Measurements from ENCODE around the gene CTBP1. TPM values are rescaled to one million over a fixed set of nuclear protein-coding genes. Genes with fewer than 3 reads are reported as not detected.

The CTBP1 gene
- total RNA-seq, 1 donor from 2014 or later = 200 TPM

DNA sequence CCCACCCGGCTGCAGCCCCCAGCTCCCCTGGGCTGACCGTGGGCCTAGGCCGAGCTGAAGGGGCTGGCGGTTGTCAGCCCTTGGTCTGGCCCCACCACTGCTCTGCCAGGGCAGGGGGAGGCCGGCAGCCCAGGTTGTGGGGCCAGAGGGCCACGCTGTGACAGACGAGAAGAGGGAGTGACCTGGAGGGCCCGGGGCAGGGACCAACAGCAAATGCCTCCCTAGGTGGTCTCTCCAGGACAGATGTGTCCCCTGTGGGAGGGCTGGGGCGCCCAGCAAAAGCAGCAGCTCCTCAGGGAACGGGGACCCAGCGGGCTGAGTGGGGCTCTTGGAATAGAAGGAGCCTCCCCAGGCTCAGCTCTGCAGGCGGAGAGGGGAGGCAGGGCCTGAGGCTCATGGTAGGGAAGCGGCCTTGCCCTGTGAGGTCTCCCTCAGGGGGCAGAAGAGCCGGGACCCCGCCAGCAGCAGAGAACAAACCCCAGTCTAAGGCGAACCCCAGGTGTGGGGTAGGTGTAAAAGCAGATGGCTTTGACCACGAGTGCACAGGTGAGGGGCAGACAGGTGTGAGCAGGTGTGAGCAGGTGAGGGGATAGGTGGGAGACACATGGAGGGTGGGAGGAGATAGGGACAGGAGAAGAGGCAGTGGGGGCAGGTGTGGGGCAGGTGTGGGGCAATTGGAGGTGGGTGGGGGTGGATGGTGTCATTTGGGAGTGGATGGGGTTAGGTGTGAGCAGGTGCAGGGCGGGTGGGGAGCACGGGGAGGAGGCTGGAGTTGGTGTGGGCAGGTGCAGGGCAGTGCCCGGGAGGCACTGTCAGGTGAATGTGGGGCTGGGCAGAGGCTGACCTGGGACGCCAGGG is 42.4 kb downstream of the CTBP1 start:
- no peak for DNase-seq
- Mint-ChIP-seq H3K36me3 (ENCODE audit: low read depth) (peaks cover 13% of the 10 kb centered on the region), H3K4me3 (no peak overlapping the region), H3K4me1 (peaks cover 22% of the 10 kb centered on the region), H3K9me3 (no peaks in the 10 kb centered on the region), H3K27ac (no peak overlapping the region), H3K27me3 (no peaks in the 10 kb centered on the region)
- intact Hi-C loops (cut with micrococcal nuclease) = no loop called here

DNA sequence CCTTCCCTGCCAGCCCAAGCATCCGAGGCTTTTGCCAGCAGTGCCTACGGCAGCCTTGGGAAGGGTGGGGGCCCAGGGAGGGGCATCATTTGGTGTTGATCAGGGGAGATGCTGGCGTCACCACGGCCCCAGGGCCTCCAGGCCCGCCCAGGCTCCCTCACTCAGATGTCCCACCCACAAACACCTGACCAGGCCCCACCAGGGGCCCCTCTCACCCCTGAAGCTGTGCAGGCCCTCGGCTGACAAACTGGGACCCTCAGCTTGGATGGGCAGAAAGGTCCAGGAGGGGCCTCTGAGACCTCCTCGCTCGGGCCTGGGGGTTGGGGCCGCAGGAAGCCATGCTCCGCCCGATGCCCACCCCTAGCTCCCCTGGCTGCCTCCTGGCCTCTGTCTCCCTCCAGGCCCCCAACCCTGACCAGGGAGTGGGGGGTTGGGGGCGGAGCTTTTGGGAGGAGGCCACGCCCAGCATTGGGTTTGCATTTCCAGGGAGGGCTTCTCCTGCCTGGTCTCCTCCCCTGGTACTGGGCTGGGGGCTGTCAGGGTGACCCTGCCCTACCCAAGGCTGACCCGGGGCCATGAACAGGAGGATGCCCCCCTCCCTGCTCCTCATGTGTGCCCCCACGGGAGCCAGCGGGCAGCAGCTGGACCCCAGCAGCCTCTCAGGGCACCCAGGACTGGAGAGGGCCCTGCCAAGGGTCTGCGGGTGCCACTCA is 43.2 kb downstream of the CTBP1 start:
- no peaks in the 10 kb centered on the region for H3K27me3 Mint-ChIP-seq
- peaks cover 11% of the 10 kb centered on the region for H3K36me3 Mint-ChIP-seq (ENCODE audit: low read depth)
- H3K9me3 Mint-ChIP-seq = no peaks in the 10 kb centered on the region
- no peak for DNase-seq
- peaks cover 23% of the 10 kb centered on the region for H3K4me1 Mint-ChIP-seq
- no peak overlapping the region for H3K27ac Mint-ChIP-seq
- H3K4me3 Mint-ChIP-seq = no peak overlapping the region
- intact Hi-C loops (cut with micrococcal nuclease) = no loop called here

DNA sequence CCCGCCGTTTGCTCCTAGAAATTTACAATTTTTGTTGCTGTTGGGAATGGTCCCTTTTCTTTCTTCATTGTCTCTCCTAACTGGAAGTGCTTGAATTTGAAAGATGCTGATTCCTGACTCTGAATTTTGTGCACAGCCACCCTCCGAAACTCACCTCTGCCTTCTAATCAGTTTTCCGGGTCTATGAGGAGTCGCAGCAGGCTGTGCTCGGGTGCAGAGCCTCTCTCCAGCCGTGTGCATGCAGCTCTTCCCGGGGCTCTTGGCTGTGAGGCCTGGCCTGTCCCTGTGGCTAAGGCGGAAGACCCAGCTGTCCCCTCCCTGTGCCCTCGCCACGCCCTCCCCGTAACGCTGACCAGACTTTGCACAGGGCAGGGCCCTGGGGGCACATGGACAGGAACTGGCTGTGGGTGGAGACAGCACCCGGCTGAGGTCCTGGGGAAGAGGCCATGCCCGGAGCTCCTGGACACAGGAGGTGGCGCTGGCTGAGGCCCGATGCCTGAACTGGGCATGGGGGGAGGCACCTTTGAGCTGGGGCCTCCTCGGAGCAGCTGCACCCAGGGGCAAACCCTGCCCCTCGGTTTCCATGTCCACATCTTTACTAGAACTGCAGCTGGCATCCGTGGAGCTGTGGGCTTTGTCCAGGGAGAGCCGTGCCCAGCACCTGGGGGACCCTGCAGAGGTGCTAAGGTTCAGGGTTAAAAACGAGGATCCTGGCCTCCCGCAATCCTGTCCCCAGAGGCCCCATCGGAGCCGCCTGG is 43.9 kb downstream of the CTBP1 start:
- peak overlapping the region; percentile 74 for H3K27ac Mint-ChIP-seq

DNA sequence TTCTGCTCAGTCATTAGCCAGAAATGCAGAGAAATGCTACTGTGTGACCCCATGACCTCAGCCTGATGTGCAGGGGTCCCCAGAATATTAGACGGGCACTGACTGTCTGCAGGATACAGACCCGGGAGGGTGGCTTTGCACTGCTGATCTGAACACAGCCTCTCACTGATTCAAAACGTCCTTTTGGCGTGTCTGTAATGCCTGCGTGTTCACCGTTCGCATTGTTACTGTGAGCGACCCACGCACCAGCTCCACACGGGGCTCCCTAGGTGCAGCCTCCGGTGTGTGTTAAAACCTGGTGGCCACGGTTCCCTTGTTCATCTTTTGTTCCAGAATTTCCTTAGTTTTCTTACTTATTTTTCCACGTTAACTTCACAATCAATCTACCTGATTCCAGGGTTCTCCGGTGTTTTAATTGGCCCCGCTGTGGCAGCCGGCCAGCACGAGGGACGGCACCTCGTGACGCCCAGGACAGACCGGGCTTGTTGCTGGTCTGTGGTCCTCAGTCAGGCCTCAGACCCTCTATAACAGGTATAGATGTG is 44.6 kb downstream of the CTBP1 start:
- intact Hi-C loops (cut with micrococcal nuclease) = loop anchor here (5.0 kb wide), 1 partner anchor 192 kb away; the partner anchor contains the start of gene FGFRL1
- Mint-ChIP-seq H3K4me3 (no peak overlapping the region), H3K4me1 (peaks cover 27% of the 10 kb centered on the region), H3K27me3 (no peaks in the 10 kb centered on the region), H3K9me3 (no peaks in the 10 kb centered on the region), H3K27ac (peak overlapping the region; percentile 74), H3K36me3 (ENCODE audit: low read depth) (peaks cover 11% of the 10 kb centered on the region)
- no peak for DNase-seq

More for the DNA sequence above, 43.9 kb downstream of the CTBP1 start:
- intact Hi-C loops (cut with micrococcal nuclease) = loop anchor here (5.0 kb wide), 1 partner anchor 193 kb away; the partner anchor contains the start of gene FGFRL1
- Mint-ChIP-seq H3K36me3 (ENCODE audit: low read depth) (peaks cover 11% of the 10 kb centered on the region), H3K27me3 (no peaks in the 10 kb centered on the region), H3K9me3 (no peaks in the 10 kb centered on the region), H3K4me1 (peaks cover 26% of the 10 kb centered on the region), H3K4me3 (no peak overlapping the region)
- DNase-seq = no peak

DNA sequence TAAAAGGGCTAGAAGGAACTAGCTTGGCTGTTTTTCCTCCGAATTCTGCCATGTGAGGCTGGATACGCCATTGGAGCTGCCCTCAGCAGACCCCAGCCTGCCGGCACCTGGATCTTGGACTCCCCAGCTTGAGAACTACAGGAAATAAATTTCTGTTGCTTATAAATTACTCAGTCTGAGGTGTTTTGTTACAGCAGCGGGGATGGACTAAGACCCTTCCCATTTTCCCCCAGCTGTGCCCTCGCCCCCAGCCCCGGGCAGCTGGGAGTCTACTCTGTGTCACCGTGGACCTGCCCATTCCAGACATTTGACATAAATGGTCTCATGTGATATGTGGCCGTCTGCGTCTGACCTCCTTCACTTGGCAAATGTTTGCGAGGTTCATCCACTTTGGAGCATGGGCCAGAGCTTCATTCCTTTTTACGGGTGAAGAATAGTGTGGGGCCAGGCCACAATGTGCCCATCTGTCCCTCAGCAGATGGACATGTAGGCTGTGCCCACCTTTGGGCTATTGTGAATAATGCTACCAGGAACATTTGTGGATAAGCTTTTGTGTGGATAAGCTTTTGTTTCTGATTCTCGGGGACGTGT is 45.8 kb downstream of the CTBP1 start:
- Mint-ChIP-seq H3K27ac (peak overlapping the region; percentile 99), H3K9me3 (no peaks in the 10 kb centered on the region), H3K4me3 (peak overlapping the region; percentile 23), H3K27me3 (no peaks in the 10 kb centered on the region), H3K4me1 (peaks cover 32% of the 10 kb centered on the region), H3K36me3 (ENCODE audit: low read depth) (peaks cover 17% of the 10 kb centered on the region)
- intact Hi-C loops (cut with micrococcal nuclease) = loop anchor here (5.0 kb wide), 1 partner anchor 191 kb away; the partner anchor contains the start of gene FGFRL1
- DNase-seq = no peak

DNA sequence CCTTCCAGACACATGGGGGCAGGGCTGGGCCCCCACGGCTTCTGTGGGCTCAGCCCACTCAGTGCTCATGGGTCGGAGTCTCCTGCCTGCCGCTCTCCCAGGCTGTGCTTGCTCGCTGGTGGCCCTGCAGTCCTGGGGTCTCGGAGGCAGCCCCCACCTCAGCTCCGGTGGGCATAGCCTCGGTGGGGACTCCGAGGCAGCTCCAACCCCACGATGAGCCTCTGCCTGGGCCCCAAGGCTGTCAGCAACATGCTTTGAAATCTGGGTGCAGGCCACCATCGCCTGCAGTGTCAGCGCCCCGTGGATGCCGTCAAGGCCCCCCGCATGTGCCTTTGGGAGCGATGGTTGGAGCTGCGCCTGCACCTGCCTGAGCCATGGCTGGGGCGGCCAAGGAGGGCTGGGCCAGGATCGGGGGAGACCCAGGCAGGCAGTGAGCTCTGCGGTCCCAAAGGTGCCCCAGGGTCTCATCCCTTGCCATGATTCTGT is 46.4 kb downstream of the CTBP1 start:
- H3K27ac Mint-ChIP-seq = peak overlapping the region; percentile 99
- no peaks in the 10 kb centered on the region for H3K9me3 Mint-ChIP-seq
- peaks cover 35% of the 10 kb centered on the region for H3K4me1 Mint-ChIP-seq
- peaks cover 21% of the 10 kb centered on the region for H3K36me3 Mint-ChIP-seq (ENCODE audit: low read depth)
- H3K27me3 Mint-ChIP-seq = no peaks in the 10 kb centered on the region
- intact Hi-C loops (cut with micrococcal nuclease) = loop anchor here (1.0 to 5.0 kb wide), 3 partner anchors 35 to 190 kb away; partner anchors contain the start of genes CTBP1 and FGFRL1
- no peak for DNase-seq
- peak overlapping the region; percentile 75 for H3K4me3 Mint-ChIP-seq

DNA sequence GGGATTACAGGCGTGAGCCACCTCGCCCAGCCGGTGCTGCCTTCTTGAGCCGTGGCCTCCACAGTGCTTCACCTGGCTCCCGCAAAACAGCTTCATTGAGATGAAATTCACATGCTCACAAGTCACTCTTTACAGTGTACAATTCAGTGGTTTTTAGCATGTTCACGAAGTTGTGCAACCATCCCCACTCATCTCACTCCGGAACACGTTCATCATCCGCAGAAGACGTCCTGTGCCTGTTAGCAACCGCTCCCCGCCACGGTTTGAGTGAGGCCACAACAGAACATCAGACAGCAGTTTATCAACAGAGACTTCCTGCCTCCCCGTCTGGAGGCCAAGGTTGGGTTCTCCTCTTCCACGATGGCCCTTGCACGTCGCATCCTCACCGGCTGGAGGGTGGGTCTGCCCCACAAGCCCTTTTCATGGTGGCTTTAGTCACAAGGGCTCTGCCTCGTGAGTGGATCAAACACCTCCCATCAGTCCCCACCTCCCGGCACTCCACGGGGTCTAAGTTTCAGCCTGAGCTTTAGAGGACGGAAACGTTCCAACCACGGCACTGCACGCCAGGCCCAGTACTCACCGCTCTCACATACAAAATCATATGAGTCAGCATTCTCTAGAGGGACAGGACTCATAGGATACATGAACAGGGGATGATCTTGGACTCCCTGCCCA is 46.9 kb downstream of the CTBP1 start:
- DNase-seq = peak; percentile 95
- H3K4me3 Mint-ChIP-seq = peak overlapping the region; percentile 75
- intact Hi-C loops (cut with micrococcal nuclease) = loop anchor here (1.0 to 5.0 kb wide), 5 partner anchors 15 to 190 kb away; partner anchors contain the start of genes CTBP1 and FGFRL1
- peak overlapping the region; percentile 99 for H3K27ac Mint-ChIP-seq
- no peaks in the 10 kb centered on the region for H3K27me3 Mint-ChIP-seq
- peaks cover 27% of the 10 kb centered on the region for H3K36me3 Mint-ChIP-seq (ENCODE audit: low read depth)
- no peaks in the 10 kb centered on the region for H3K9me3 Mint-ChIP-seq
- H3K4me1 Mint-ChIP-seq = peaks cover 35% of the 10 kb centered on the region

DNA sequence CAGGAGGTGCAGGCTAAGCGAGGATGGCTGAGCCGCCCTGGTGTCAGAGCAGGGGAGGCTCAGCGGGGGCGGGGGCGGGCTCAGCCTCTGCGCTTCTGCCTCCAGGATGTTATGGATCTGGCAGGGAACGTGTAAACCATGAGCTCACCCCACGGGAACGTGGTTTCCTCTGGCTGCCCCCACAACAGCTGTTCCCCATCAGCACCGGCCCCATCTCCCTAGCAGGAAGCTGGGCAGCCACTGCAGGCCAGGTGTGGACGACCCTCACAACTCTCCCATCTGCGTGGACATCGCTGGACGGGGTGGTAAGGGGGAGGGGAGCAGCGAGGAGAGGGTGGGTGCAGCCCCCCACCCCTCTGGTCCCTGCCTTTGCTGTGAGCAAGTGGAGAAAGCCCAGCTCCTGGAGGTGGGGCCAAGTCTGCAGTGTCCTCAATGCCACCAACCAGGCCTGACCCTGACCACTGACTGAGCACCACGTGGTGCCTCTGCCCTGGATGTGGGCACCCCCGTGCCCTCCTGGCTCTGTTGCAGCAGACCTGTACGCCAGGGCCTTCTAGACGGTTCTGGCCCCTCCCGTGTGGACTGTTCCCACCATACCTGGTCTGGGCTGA is 48.4 kb downstream of the CTBP1 start:
- peak overlapping the region; percentile 99 for H3K27ac Mint-ChIP-seq
- no peaks in the 10 kb centered on the region for H3K27me3 Mint-ChIP-seq
- no peak for DNase-seq
- H3K4me1 Mint-ChIP-seq = peaks cover 38% of the 10 kb centered on the region
- H3K4me3 Mint-ChIP-seq = peak overlapping the region; percentile 75
- H3K36me3 Mint-ChIP-seq (ENCODE audit: low read depth) = peaks cover 34% of the 10 kb centered on the region
- intact Hi-C loops (cut with micrococcal nuclease) = loop anchor here (1.0 to 5.0 kb wide), 3 partner anchors 13 to 188 kb away; partner anchors contain the start of gene FGFRL1
- no peaks in the 10 kb centered on the region for H3K9me3 Mint-ChIP-seq

DNA sequence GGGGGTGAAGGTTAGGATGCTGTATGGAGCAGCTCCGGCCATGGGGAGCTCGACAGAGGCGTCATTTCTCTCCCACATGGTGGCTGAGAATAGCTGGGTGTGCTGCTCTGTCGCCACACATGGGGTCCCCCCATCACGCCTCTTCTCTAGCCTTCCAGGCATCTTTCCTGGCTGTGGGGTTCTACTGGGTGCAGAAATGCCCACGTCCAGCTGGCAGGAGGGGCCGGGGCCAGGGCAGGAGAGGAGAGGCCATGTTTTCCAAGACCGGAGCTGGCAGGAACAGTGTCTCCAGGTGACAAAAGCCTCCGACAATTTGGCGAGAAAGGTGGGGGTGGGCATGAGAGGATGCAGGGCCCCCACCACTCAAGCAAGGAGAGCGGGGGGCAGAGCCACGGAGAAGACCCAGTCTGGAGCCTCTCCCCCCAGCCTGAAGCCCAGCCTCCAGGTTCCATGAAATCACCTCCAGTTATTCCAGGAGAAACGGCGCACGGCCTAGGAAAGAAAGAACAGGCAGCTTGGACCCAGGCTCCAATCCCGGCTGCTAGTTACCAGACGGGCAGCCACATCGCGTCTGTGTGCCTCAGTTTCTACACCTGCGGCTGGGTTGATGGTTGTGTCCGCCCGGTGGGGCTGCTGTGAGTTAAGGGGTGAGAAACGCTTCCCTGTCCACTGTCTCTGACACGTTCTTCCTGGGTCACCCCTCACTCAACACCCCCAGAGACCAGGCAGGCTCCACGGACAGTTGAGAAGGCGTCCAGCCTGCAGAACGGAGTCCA is 49.2 kb downstream of the CTBP1 start:
- DNase-seq = no peak
- H3K9me3 Mint-ChIP-seq = no peaks in the 10 kb centered on the region
- no peaks in the 10 kb centered on the region for H3K27me3 Mint-ChIP-seq
- H3K36me3 Mint-ChIP-seq (ENCODE audit: low read depth) = peaks cover 32% of the 10 kb centered on the region
- peak overlapping the region; percentile 75 for H3K4me3 Mint-ChIP-seq
- intact Hi-C loops (cut with micrococcal nuclease) = loop anchor here (5.0 kb wide), 1 partner anchor 187 kb away; the partner anchor contains the start of gene FGFRL1
- peaks cover 38% of the 10 kb centered on the region for H3K4me1 Mint-ChIP-seq
- H3K27ac Mint-ChIP-seq = peak overlapping the region; percentile 99

DNA sequence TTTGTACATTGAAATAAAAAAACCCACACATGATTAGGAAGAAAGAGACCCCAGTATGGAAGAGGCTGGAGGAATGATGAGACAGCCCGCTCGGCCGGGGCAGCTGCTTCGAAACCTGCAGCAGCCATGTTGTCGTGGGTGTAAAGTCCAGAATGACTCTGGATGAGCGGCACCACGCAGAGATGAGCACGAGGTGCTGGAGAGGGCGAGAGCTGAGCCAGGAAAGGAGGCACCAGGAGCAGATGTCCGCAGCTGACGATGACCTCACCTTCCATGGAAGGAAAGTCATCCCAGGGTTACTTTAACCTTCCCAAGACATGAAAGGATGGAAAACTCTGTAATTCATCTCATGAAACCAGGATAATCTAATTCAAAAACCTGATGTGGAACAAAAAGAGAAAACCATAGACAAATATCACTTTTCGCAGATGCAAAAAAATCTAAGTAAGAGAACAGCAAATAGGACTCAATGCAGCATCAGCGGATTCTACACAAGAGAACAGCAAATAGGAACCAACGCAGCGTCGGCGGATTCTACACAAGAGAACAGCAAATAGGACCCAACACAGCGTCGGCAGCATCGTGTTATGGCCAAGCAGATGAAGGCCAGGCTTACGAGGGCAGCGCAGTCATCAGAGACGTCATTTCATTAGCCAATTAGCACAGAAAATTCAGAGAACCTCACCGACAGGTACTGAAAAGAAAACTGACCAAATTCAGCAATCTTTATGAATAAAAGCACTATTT is 50.7 kb downstream of the CTBP1 start:
- H3K27ac Mint-ChIP-seq = peak overlapping the region; percentile 30
- DNase-seq = no peak
- H3K36me3 Mint-ChIP-seq (ENCODE audit: low read depth) = peaks cover 29% of the 10 kb centered on the region
- peaks cover 28% of the 10 kb centered on the region for H3K4me1 Mint-ChIP-seq
- intact Hi-C loops (cut with micrococcal nuclease) = no loop called here
- H3K4me3 Mint-ChIP-seq = peak overlapping the region; percentile 20
- no peaks in the 10 kb centered on the region for H3K9me3 Mint-ChIP-seq
- H3K27me3 Mint-ChIP-seq = no peaks in the 10 kb centered on the region

All from activated CD4-positive, alpha-beta T cell treated with anti-CD3 and anti-CD28 coated beads, Interleukin-2, amount 10 ng/mL, durations not matched to agents 24 days and 14 days (primary cell).